A673 (cell line): ENCODE measurements around the gene BICC1.

Experiments used
- EZH2 ChIP-seq: fragments of 200-600 bp; sonication (generic); IDR thresholded peaks from 2 replicates; pipeline ENCODE4 v1.6.1; 2017; ENCODE audit warnings: borderline replicate concordance, low read depth, mild to moderate bottlenecking, mixed read lengths, antibody characterized with exemption, low read length; ENCODE audit not compliant: poor library complexity, severe bottlenecking
- TF ChIP-seq, protein P1 (sequence below): fragments of 300-800, 200-600 bp; sonication (generic); conservative IDR thresholded peaks from 2 replicates; pipeline ENCODE4 v1.5.1; 2017; ENCODE audit warnings: low read depth, mild to moderate bottlenecking, antibody characterized with exemption, low read length, moderate library complexity, mixed read lengths

DNA sequence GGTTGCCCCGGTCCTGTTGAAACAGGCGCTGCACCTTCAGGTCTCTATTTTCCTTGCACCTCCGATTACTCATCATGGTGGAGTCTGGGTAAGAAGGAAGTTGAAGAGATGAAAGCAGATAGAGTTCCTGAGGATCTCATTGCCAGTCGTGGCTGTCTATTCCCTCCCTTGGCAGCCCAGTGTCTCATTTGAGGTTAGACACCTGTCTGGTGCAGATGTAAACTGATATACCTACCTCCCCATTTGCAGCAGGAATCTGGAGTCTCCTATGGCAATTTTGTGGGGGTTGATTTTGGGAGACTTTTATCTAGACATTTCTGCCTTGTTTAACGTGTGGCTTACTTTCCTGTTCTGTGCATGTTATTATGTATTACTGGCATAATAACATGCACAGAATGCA lies 212.1 kb downstream of the BICC1 start:
- TF ChIP-seq, protein P1, sequence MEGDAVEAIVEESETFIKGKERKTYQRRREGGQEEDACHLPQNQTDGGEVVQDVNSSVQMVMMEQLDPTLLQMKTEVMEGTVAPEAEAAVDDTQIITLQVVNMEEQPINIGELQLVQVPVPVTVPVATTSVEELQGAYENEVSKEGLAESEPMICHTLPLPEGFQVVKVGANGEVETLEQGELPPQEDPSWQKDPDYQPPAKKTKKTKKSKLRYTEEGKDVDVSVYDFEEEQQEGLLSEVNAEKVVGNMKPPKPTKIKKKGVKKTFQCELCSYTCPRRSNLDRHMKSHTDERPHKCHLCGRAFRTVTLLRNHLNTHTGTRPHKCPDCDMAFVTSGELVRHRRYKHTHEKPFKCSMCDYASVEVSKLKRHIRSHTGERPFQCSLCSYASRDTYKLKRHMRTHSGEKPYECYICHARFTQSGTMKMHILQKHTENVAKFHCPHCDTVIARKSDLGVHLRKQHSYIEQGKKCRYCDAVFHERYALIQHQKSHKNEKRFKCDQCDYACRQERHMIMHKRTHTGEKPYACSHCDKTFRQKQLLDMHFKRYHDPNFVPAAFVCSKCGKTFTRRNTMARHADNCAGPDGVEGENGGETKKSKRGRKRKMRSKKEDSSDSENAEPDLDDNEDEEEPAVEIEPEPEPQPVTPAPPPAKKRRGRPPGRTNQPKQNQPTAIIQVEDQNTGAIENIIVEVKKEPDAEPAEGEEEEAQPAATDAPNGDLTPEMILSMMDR = no peak
- no peak for TF ChIP-seq EZH2
